GM20000 (cell line): ENCODE results near the gene SLC25A45.

Experiments
- DNase-seq: peaks from one replicate; pipeline ENCODE4 v3.0.0; 2012; ENCODE audit warnings: low spot score
- CTCF ChIP-seq: IDR thresholded peaks from 2 replicates; pipeline ENCODE4 v1.5.1; 2012; ENCODE audit warnings: mild to moderate bottlenecking, control low read depth; ENCODE audit errors: extremely low read depth, missing control alignments

The SLC25A45 gene

GRCh38 chr11:65394125-65394536 is 11.7 kb upstream of the SLC25A45 start:
- no peak for DNase-seq
- no peak for TF ChIP-seq CTCF

- no peak for TF ChIP-seq CTCF
- DNase-seq, result no peak
Observed at GRCh38 chr11:65393513-65394079, 11.2 kb upstream of the SLC25A45 start.

GRCh38 chr11:65392899-65393298 is 10.5 kb upstream of the SLC25A45 start:
- TF ChIP-seq CTCF, result no peak
- no peak for DNase-seq

GRCh38 chr11:65392186-65392829 is 9.9 kb upstream of the SLC25A45 start:
- DNase-seq, result no peak
- TF ChIP-seq CTCF, result no peak

- no peak for TF ChIP-seq CTCF
- DNase-seq, result peak; percentile 25
Observed at GRCh38 chr11:65390996-65391395, 8.6 kb upstream of the SLC25A45 start.

- TF ChIP-seq CTCF, result no peak
- DNase-seq, result peak; percentile 17
Observed at GRCh38 chr11:65390099-65390941, 7.9 kb upstream of the SLC25A45 start.

- no peak for TF ChIP-seq CTCF
- DNase-seq, result no peak
Observed at GRCh38 chr11:65389294-65389980, 7.0 kb upstream of the SLC25A45 start.
